MM.1S (cell line): Measurements from ENCODE around the gene VAV3.

Experiments used
- DNase-seq: peaks from one replicate; pipeline ENCODE4 v3.0.0-alpha.2; 2015
- H2AFZ ChIP-seq: fragments of 300-600 bp; sonication (generic); 2 replicates; pipeline ENCODE4 v1.6.0; 2016; ENCODE audit warnings: antibody characterized with exemption, low read length
- H3F3A ChIP-seq: fragments of 300-600 bp; sonication (generic); 2 replicates; pipeline ENCODE4 v1.6.1; 2016; ENCODE audit warnings: mild to moderate bottlenecking, antibody characterized with exemption, low read length, moderate library complexity, mixed read lengths; ENCODE audit not compliant: insufficient read depth
- H3K27ac ChIP-seq: fragments of 300-600 bp; sonication (generic); 2 replicates; pipeline ENCODE4 v1.5.1; 2016; ENCODE audit warnings: mild to moderate bottlenecking, low read length
- H3K27me3 ChIP-seq: fragments of 300-600 bp; sonication (generic); replicated peaks from 2 replicates; pipeline ENCODE4 v1.6.0; 2016; ENCODE audit warnings: low read length; ENCODE audit not compliant: insufficient read depth
- H3K36me3 ChIP-seq: fragments of 300-600 bp; sonication (generic); replicated peaks from 2 replicates; pipeline ENCODE4 v1.6.1; 2016; ENCODE audit warnings: mild to moderate bottlenecking, low read length, mixed read lengths; ENCODE audit not compliant: insufficient read depth
- H3K4me1 ChIP-seq: fragments of 300-600 bp; sonication (generic); 2 replicates; pipeline ENCODE4 v1.6.1; 2016; ENCODE audit warnings: low read length, mixed read lengths
- H3K4me2 ChIP-seq: fragments of 300-600 bp; sonication (generic); 2 replicates; pipeline ENCODE4 v1.6.0; 2016; ENCODE audit warnings: low read depth, low read length
- H3K4me3 ChIP-seq: fragments of 300-600 bp; sonication (generic); 2 replicates; pipeline ENCODE4 v1.5.1; 2016; ENCODE audit warnings: low read length, mixed read lengths
- H3K79me2 ChIP-seq: fragments of 300-600 bp; sonication (generic); 2 replicates; pipeline ENCODE4 v1.6.1; 2016; ENCODE audit warnings: mixed run types, low read length, mixed read lengths
- H3K9ac ChIP-seq: fragments of 300-600 bp; sonication (generic); 2 replicates; pipeline ENCODE4 v1.6.1; 2016; ENCODE audit warnings: low read length, mixed read lengths
- H3K9me2 ChIP-seq: fragments of 300-600 bp; sonication (generic); replicated peaks from 2 replicates; pipeline ENCODE4 v1.6.1; 2016; ENCODE audit warnings: mild to moderate bottlenecking, low read length, mixed read lengths; ENCODE audit not compliant: insufficient read depth
- H3K9me3 ChIP-seq: fragments of 300-600 bp; sonication (generic); replicated peaks from 2 replicates; pipeline ENCODE4 v1.6.1; 2016; ENCODE audit warnings: mild to moderate bottlenecking, low read length, mixed read lengths; ENCODE audit not compliant: insufficient read depth
- H4K20me1 ChIP-seq: fragments of 300-600 bp; sonication (generic); 2 replicates; pipeline ENCODE4 v1.6.1; 2016; ENCODE audit warnings: mild to moderate bottlenecking, low read length, moderate library complexity, mixed read lengths; ENCODE audit not compliant: insufficient read depth
- CTCF ChIP-seq: fragments of 300-600 bp; sonication (generic); IDR thresholded peaks from 2 replicates; pipeline ENCODE4 v1.5.1; 2016; ENCODE audit warnings: antibody characterized with exemption, low read length, mixed read lengths
- EZH2 ChIP-seq: fragments of 300-600 bp; sonication (generic); optimal IDR thresholded peaks from 2 replicates; pipeline ENCODE3; 2017; ENCODE audit warnings: low read depth, mild to moderate bottlenecking, antibody characterized with exemption, low read length, mixed read lengths
- EZH2phosphoT487 ChIP-seq: fragments of 300-600 bp; sonication (generic); IDR thresholded peaks from 2 replicates; pipeline ENCODE4 v1.6.1; 2018; ENCODE audit warnings: antibody characterized with exemption, low read length

Gene VAV3

GRCh38 chr1:107879927-107880326 is 85.1 kb downstream of the VAV3 start:
- no peaks in the 10 kb centered on the region for H4K20me1 ChIP-seq
- no peak overlapping the region for H3K4me2 ChIP-seq
- TF ChIP-seq CTCF, result no peak
- no peak for TF ChIP-seq EZH2phosphoT487
- TF ChIP-seq EZH2, result no peak
- peaks cover 5% of the 10 kb centered on the region for H3K4me1 ChIP-seq
- DNase-seq, result no peak
- H3K9ac ChIP-seq, result no peak overlapping the region
- no peaks in the 10 kb centered on the region for H3K9me2 ChIP-seq
- H3K27me3 ChIP-seq, result no peaks in the 10 kb centered on the region
- H3K79me2 ChIP-seq, result no peaks in the 10 kb centered on the region
- H3K27ac ChIP-seq, result no peak overlapping the region
- H3K4me3 ChIP-seq, result no peak overlapping the region
- H3K36me3 ChIP-seq, result no peaks in the 10 kb centered on the region
- no peaks in the 10 kb centered on the region for H3F3A ChIP-seq
- no peaks in the 10 kb centered on the region for H3K9me3 ChIP-seq
- no peak overlapping the region for H2AFZ ChIP-seq

GRCh38 chr1:107879346-107879745 is 85.6 kb downstream of the VAV3 start:
- no peak overlapping the region for H3K9ac ChIP-seq
- H3F3A ChIP-seq, result no peaks in the 10 kb centered on the region
- no peak overlapping the region for H3K4me3 ChIP-seq
- no peaks in the 10 kb centered on the region for H3K9me3 ChIP-seq
- no peaks in the 10 kb centered on the region for H3K27me3 ChIP-seq
- TF ChIP-seq EZH2phosphoT487 (no peak), CTCF (no peak), EZH2 (no peak)
- no peaks in the 10 kb centered on the region for H3K79me2 ChIP-seq
- H4K20me1 ChIP-seq, result no peaks in the 10 kb centered on the region
- peaks cover 5% of the 10 kb centered on the region for H3K4me1 ChIP-seq
- no peak overlapping the region for H3K4me2 ChIP-seq
- no peak overlapping the region for H2AFZ ChIP-seq
- H3K36me3 ChIP-seq, result no peaks in the 10 kb centered on the region
- H3K27ac ChIP-seq, result no peak overlapping the region
- no peak for DNase-seq
- no peaks in the 10 kb centered on the region for H3K9me2 ChIP-seq

DNA sequence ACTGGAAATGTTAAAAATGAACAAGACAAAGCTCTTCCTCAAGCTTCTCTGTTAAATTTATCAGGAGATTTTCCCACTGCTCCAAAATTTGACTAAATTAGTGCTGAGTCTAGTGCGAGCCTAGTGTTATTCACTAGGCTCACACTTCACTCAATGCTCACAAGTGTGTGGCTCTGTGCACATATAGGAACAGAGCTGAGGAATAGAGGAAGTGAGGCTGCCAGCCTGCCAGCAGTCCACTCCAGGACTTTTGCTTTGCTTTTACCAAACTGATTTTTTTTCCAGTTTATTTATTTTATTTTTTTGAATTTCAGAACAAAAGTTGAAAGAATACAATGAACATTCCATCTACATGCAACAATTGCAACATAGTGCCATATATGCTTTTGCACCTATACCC is 87.2 kb downstream of the VAV3 start:
- H3K36me3 ChIP-seq, result no peaks in the 10 kb centered on the region
- DNase-seq, result no peak
- no peaks in the 10 kb centered on the region for H3K9me3 ChIP-seq
- H4K20me1 ChIP-seq, result no peaks in the 10 kb centered on the region
- no peak for TF ChIP-seq EZH2phosphoT487
- no peak for TF ChIP-seq CTCF
- peaks cover 6% of the 10 kb centered on the region for H3K4me1 ChIP-seq
- H3K9me2 ChIP-seq, result no peaks in the 10 kb centered on the region
- no peak overlapping the region; the same call in 1 of the 2 replicates for H3K4me2 ChIP-seq
- no peaks in the 10 kb centered on the region for H3F3A ChIP-seq
- no peaks in the 10 kb centered on the region for H3K27me3 ChIP-seq
- no peak overlapping the region for H2AFZ ChIP-seq
- H3K9ac ChIP-seq, result no peak overlapping the region
- H3K27ac ChIP-seq, result no peak overlapping the region
- H3K79me2 ChIP-seq, result no peaks in the 10 kb centered on the region
- no peak overlapping the region for H3K4me3 ChIP-seq
